Measurements from ENCODE around the gene NTPCR.
"Not testable (repeated sequence)": the region's sequence is repeated elsewhere in the genome, so short reads cannot be mapped to it uniquely, and the experiment has no call there.

The NTPCR gene

GRCh38 chr1:232925421-232926220 is 24.8 kb upstream of the NTPCR start:
- DNase-seq (ENCODE audit: extremely low read depth in 1 of 2, low read depth in 1 of 2): no peak

- DNase-seq (ENCODE audit: extremely low read depth in 1 of 2, low read depth in 1 of 2): not testable (repeated sequence)
Observed at GRCh38 chr1:232927166-232927565, 23.2 kb upstream of the NTPCR start.

- DNase-seq (ENCODE audit: extremely low read depth in 1 of 2, low read depth in 1 of 2): no peak
Observed at GRCh38 chr1:232927830-232928505, 22.4 kb upstream of the NTPCR start.

GRCh38 chr1:232932486-232933425 is 17.7 kb upstream of the NTPCR start:
- DNase-seq (ENCODE audit: extremely low read depth in 1 of 2, low read depth in 1 of 2): no peak

GRCh38 chr1:232936941-232937340 is 13.5 kb upstream of the NTPCR start:
- no peak for DNase-seq (ENCODE audit: extremely low read depth in 1 of 2, low read depth in 1 of 2)

- no peak for DNase-seq (ENCODE audit: extremely low read depth in 1 of 2, low read depth in 1 of 2)
Observed at GRCh38 chr1:232937741-232938375, 12.6 kb upstream of the NTPCR start.

GRCh38 chr1:232938926-232939325 is 11.5 kb upstream of the NTPCR start:
- no peak for DNase-seq (ENCODE audit: extremely low read depth in 1 of 2, low read depth in 1 of 2)

- no peak for DNase-seq (ENCODE audit: extremely low read depth in 1 of 2, low read depth in 1 of 2)
Observed at GRCh38 chr1:232939748-232940147, 10.7 kb upstream of the NTPCR start.

- DNase-seq (ENCODE audit: extremely low read depth in 1 of 2, low read depth in 1 of 2): no peak
Observed at GRCh38 chr1:232940262-232940661, 10.1 kb upstream of the NTPCR start.

- DNase-seq (ENCODE audit: extremely low read depth in 1 of 2, low read depth in 1 of 2): no peak
Observed at GRCh38 chr1:232942413-232943294, 7.8 kb upstream of the NTPCR start.

GRCh38 chr1:232943679-232944252 is 6.6 kb upstream of the NTPCR start:
- DNase-seq (ENCODE audit: extremely low read depth in 1 of 2, low read depth in 1 of 2): peak in 1 of 2 donors; percentile 14

- no peak for DNase-seq (ENCODE audit: extremely low read depth in 1 of 2, low read depth in 1 of 2)
Observed at GRCh38 chr1:232944347-232944746, 6.1 kb upstream of the NTPCR start.

GRCh38 chr1:232949636-232950196 is 695 bp upstream of the NTPCR start:
- DNase-seq (ENCODE audit: extremely low read depth in 1 of 2, low read depth in 1 of 2): no peak

GRCh38 chr1:232951180-232951579 is 769 bp downstream of the NTPCR start:
- no peak for DNase-seq (ENCODE audit: extremely low read depth in 1 of 2, low read depth in 1 of 2)

GRCh38 chr1:232951605-232952004 is 1.2 kb downstream of the NTPCR start:
- no peak for DNase-seq (ENCODE audit: extremely low read depth in 1 of 2, low read depth in 1 of 2)

- DNase-seq (ENCODE audit: extremely low read depth in 1 of 2, low read depth in 1 of 2): no peak
Observed at GRCh38 chr1:232952514-232953499, 2.4 kb downstream of the NTPCR start.

- no peak for DNase-seq (ENCODE audit: extremely low read depth in 1 of 2, low read depth in 1 of 2)
Observed at GRCh38 chr1:232954594-232955365, 4.4 kb downstream of the NTPCR start.

Data from stimulated activated CD8-positive, alpha-beta memory T cell treated with anti-CD3 and anti-CD28 coated beads, Interleukin-7, amount 100 ng/mL, for 48 hours (primary cell).